Right lobe of liver (tissue), 6 donors: ENCODE measurements around the gene SAMD4A. TPM values are rescaled to one million over a fixed set of nuclear protein-coding genes. Genes with fewer than 3 reads are reported as not detected.

Source experiments
- ATAC-seq, 4 donors: fragments of 200-7000 bp; cut with Tn5 transposase; one replicate each; pipeline ENCODE4 v1.9.1; 2020; ENCODE audit warnings: mild to moderate bottlenecking in 4 of 4, moderate library complexity in 4 of 4
- DNase-seq, 3 donors: peaks; one replicate each; pipeline ENCODE4 v3.0.0-alpha.2; 2020
- H3K27ac ChIP-seq, 3 donors: fragments of 200-600 bp; one replicate each; pipeline ENCODE4 v1.8.0; 2022
- H3K27me3 ChIP-seq, 2 donors: fragments of 200-600 bp; one replicate each; pipeline ENCODE4 v1.8.0; 2022
- H3K36me3 ChIP-seq, 4 donors: fragments of 200-600 bp; sonication (generic) in 1 of 4; one replicate each; pipeline versions ENCODE4 v1.5.1 to v1.8.0; 2017 to 2022; ENCODE audit warnings: control low read depth in 1 of 4
- H3K4me1 ChIP-seq, 4 donors: fragments of 200-600 bp; sonication (generic) in 1 of 4; one replicate each; pipeline versions ENCODE4 v1.5.1 to v1.8.0; 2017 to 2022; ENCODE audit warnings: control low read depth in 1 of 4
- H3K4me3 ChIP-seq, 3 donors: fragments of 200-600 bp; one replicate each; pipeline ENCODE4 v1.8.0; 2022
- H3K9me3 ChIP-seq, 4 donors: fragments of 200-600 bp; sonication (generic) in 1 of 4; one replicate each; pipeline versions ENCODE4 v1.5.1 to v1.8.0; 2017 to 2022; ENCODE audit warnings: control low read depth in 1 of 4
- POLR2A ChIP-seq: fragments of 450-650 bp; IDR thresholded peaks from one replicate; pipeline ENCODE4 v1.6.1; 2017; ENCODE audit warnings: antibody characterized with exemption, mild to moderate bottlenecking
- whole genome bisulfite sequencing: methylation state at CpG from one replicate; pipeline ENCODE4 v1.1.6; 2018; ENCODE audit warnings: low coverage, low lambda C conversion rate; ENCODE audit not compliant: insufficient coverage; ENCODE audit errors: missing lambda C conversion rate; 5-methylcytosine and 5-hydroxymethylcytosine counted together
- intact Hi-C, 2 donors: fragments of 100-400 bp; cut with DNase I; formaldehyde crosslinking; loops; one replicate each; pipeline versions ENCODE4 v1.11.2 to v1.14.1; 2022
- total RNA-seq, 6 experiments: library from RNA; depleted of rRNA in 2 of 6; stranded (reverse); fragments of >200 nt in 2 of 6; fragmentation: NEBNext Ultra II Directional in 3 of 6; extraction: Animal tissue kit (Norgen Biotek cat#: 25700) in 3 of 6; gene quantifications; one replicate each; pipeline versions ENCODE4 v1.1.0 to v1.2.4, GENCODE V29; 2016 to 2023
- TF ChIP-seq, protein P1 (sequence below), 4 donors: fragments of 200-600 bp in 3 of 4; fragments of 450-650 bp in 1 of 4; IDR thresholded peaks; one replicate each; pipeline versions ENCODE4 v1.5.1 to v1.8.0; 2016 to 2022; ENCODE audit warnings: antibody characterized with exemption in 4 of 4, mild to moderate bottlenecking in 2 of 4
- donor health status: DM: no; HTN: yes; CAD: no.
- donor health status: DM: no; HTN: no; CAD: no.
- donor health status: DM: no; HTN: no; CAD: no.
- donor health status: DM: no; HTN: yes; CAD: no.
- donor health status: DM: no; HTN: yes; CAD: no.

Gene SAMD4A
- total RNA-seq, 6 experiments from 2014 or later, result 16.7 to 31.9 (median 21.1) TPM

DNA sequence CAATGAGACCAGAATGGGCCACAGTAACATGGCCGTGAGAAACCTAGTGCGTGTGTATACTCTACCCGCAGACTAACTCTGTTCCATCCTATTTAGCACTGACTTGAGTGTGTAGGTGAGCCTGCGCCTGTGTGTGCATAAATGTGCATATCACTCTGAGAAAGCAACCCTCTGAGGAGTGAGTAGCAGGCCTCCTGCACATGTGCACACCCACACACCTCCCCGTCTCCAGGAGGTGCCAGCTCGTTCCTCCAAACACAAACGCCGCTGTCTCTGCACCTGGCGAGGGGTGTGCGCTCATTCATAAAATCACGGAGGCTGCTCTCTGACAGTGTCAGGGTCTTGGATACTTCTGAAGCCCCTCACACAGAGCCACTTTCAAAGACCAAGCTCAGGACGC, 196.8 kb downstream of the SAMD4A start:
- H3K4me3 ChIP-seq, result no peak overlapping the region
- intact Hi-C loops, result no loop called here
- WGBS, result 80% methylated on average over 1 of the region's 12 CpGs
- TF ChIP-seq, protein P1, sequence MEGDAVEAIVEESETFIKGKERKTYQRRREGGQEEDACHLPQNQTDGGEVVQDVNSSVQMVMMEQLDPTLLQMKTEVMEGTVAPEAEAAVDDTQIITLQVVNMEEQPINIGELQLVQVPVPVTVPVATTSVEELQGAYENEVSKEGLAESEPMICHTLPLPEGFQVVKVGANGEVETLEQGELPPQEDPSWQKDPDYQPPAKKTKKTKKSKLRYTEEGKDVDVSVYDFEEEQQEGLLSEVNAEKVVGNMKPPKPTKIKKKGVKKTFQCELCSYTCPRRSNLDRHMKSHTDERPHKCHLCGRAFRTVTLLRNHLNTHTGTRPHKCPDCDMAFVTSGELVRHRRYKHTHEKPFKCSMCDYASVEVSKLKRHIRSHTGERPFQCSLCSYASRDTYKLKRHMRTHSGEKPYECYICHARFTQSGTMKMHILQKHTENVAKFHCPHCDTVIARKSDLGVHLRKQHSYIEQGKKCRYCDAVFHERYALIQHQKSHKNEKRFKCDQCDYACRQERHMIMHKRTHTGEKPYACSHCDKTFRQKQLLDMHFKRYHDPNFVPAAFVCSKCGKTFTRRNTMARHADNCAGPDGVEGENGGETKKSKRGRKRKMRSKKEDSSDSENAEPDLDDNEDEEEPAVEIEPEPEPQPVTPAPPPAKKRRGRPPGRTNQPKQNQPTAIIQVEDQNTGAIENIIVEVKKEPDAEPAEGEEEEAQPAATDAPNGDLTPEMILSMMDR (IDR thresholded peaks at IDR 0.05), result no peak
- TF ChIP-seq POLR2A, result no peak
- no peaks in the 10 kb centered on the region for H3K27me3 ChIP-seq
- H3K36me3 ChIP-seq, result peaks cover 0 to 66% (median 15%) of the 10 kb centered on the region in 4 donors
- DNase-seq (no peak), ATAC-seq (no peak)
- H3K4me1 ChIP-seq, result no peaks in the 10 kb centered on the region
- no peak overlapping the region for H3K27ac ChIP-seq
- no peaks in the 10 kb centered on the region for H3K9me3 ChIP-seq

DNA sequence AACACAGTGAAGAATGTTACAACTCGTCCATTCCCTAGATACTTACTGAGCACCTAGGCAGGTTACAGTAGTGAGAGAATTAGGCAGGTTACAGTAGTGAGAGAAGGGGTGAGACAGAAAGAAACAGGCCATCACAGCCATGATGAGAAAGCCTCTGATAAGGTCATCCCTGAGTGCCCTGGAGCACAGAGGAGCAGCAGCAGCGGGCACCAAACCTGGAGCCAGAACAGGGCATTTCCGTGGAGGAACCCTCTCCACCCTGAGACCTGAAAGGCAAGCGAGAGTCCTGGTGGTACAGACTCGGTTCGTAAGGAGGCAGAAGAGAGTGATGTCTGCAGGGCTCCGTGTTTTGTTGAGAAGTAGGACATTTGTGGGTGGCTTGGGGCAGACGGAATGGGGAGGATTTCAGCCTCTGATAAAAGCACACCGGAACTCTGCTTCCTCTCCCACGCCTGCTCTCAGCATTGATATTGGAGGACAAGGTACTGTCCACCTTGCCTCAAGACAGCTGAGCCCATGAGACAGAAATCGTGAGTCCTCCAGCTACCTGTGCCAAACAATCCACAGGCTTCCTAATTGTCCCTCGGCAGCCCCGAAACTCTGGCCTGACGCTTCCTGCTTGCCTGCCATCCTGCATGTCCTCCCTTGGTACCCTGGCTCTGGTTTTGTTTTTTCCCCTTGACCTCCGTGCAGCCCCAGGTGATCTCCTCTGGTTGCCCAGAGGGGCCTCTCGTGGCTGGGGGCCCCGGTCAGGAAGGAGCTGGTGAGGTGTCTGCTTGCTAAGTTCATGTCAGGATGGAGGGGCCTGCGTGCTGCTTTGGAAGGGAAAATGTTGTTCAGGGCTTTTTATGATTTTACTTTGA, 199.6 kb downstream of the SAMD4A start:
- Histone ChIP-seq H3K27ac (no peak overlapping the region), H3K27me3 (no peaks in the 10 kb centered on the region), H3K4me3 (no peak overlapping the region), H3K4me1 (peaks cover 0 to 5% (median 0%) of the 10 kb centered on the region in 4 donors), H3K9me3 (no peaks in the 10 kb centered on the region), H3K36me3 (peaks cover 0 to 57% (median 15%) of the 10 kb centered on the region in 4 donors)
- WGBS, result 87% methylated on average over 6 of the region's 18 CpGs
- ATAC-seq, result no peak
- intact Hi-C loops, result no loop called here
- DNase-seq, result no peak
- no peak for TF ChIP-seq POLR2A
- TF ChIP-seq, protein P1 (IDR thresholded peaks at IDR 0.05), result no peak

- DNase-seq, result no peak
- intact Hi-C loops, result no loop called here
- 89% methylated on average over 5 of the region's 10 CpGs for WGBS
- Histone ChIP-seq H3K36me3 (peaks cover 0 to 52% (median 13%) of the 10 kb centered on the region in 4 donors), H3K4me3 (no peak overlapping the region), H3K9me3 (no peaks in the 10 kb centered on the region), H3K27ac (no peak overlapping the region), H3K4me1 (peaks cover 0 to 11% (median 0%) of the 10 kb centered on the region in 4 donors), H3K27me3 (no peaks in the 10 kb centered on the region)
- no peak for ATAC-seq
- TF ChIP-seq POLR2A, result no peak
- TF ChIP-seq, protein P1 (IDR thresholded peaks at IDR 0.05), result no peak
Measured at GRCh38 chr14:54767139-54767431, 200.2 kb downstream of the SAMD4A start.

DNA sequence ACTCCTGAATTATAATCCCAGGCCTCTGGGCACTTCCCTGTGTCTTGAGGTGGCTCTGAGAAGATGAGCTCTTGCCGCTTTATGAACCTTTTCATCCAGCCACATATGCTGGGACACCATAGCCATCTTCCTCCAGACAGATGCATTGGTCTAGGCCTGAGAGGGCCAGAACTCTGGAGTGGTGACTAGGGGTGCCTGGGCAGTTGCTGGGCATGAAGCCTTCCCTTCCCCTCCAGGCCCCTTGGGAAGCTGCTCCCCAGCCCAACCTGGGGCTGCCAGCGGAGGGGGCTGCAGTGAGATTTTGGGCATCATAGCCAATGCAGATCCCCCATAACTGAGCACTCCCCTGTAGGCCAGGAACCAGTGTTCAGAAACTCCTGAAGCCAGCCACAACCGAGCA, 200.5 kb downstream of the SAMD4A start:
- H3K27me3 ChIP-seq, result no peaks in the 10 kb centered on the region
- H3K9me3 ChIP-seq, result no peaks in the 10 kb centered on the region
- H3K27ac ChIP-seq, result no peak overlapping the region
- intact Hi-C loops, result no loop called here
- no peak overlapping the region for H3K4me3 ChIP-seq
- H3K4me1 ChIP-seq, result peaks cover 0 to 15% (median 0%) of the 10 kb centered on the region in 4 donors
- 100% methylated on average over 1 of the region's 3 CpGs for WGBS
- ATAC-seq (no peak), DNase-seq (no peak)
- TF ChIP-seq, protein P1 (IDR thresholded peaks at IDR 0.05), result no peak
- TF ChIP-seq POLR2A, result no peak
- peaks cover 0 to 52% (median 13%) of the 10 kb centered on the region in 4 donors for H3K36me3 ChIP-seq
